Endodermal cell (in vitro differentiated cells): Measurements from ENCODE around the gene XRN2. TPM values are rescaled to one million over a fixed set of nuclear protein-coding genes. Genes with fewer than 3 reads are reported as not detected.

ENCODE experiments used
- DNase-seq: peaks from one replicate; pipeline ENCODE4 v3.0.0-alpha.2; 2017
- H3K27ac ChIP-seq: 2 replicates; pipeline ENCODE4 v1.5.1; 2013; ENCODE audit warnings: mild to moderate bottlenecking, low read depth, low read length, moderate library complexity
- H3K27me3 ChIP-seq: 2 replicates; pipeline ENCODE4 v1.6.1; 2013; ENCODE audit warnings: mild to moderate bottlenecking, low read length, moderate library complexity; ENCODE audit not compliant: insufficient read depth, control insufficient read depth, poor library complexity, severe bottlenecking
- H3K36me3 ChIP-seq: 2 replicates; pipeline ENCODE4 v1.7.0; 2013; ENCODE audit warnings: mild to moderate bottlenecking, low read length, moderate library complexity; ENCODE audit not compliant: control insufficient read depth, insufficient read depth
- H3K4me1 ChIP-seq: one replicate; pipeline ENCODE4 v1.7.0; 2013; ENCODE audit warnings: low read length; ENCODE audit not compliant: control insufficient read depth, insufficient read depth
- H3K4me3 ChIP-seq: 2 replicates; pipeline ENCODE4 v1.5.1; 2013; ENCODE audit warnings: mild to moderate bottlenecking, low read length, moderate library complexity
- H3K9ac ChIP-seq: 2 replicates; pipeline ENCODE4 v1.6.1; 2013; ENCODE audit warnings: mild to moderate bottlenecking, low read length, moderate library complexity; ENCODE audit not compliant: poor library complexity, severe bottlenecking; ENCODE audit errors: extremely low read depth
- H3K9me3 ChIP-seq: 2 replicates; pipeline ENCODE4 v1.6.1; 2013; ENCODE audit warnings: mild to moderate bottlenecking, low read length, moderate library complexity; ENCODE audit not compliant: control insufficient read depth
- H3K27ac Mint-ChIP-seq: 2 replicates; pipeline ENCODE4 v1.8.0; 2020; ENCODE audit warnings: mixed read lengths
- H3K27me3 Mint-ChIP-seq: 2 replicates; pipeline ENCODE4 v1.8.0; 2021; ENCODE audit warnings: mild to moderate bottlenecking, mixed read lengths; ENCODE audit not compliant: insufficient read depth
- H3K36me3 Mint-ChIP-seq: 2 replicates; pipeline ENCODE4 v1.8.0; 2020; ENCODE audit warnings: low read depth, mixed read lengths
- H3K4me1 Mint-ChIP-seq: 2 replicates; pipeline ENCODE4 v1.8.0; 2020; ENCODE audit warnings: mixed read lengths
- H3K4me3 Mint-ChIP-seq: 2 replicates; pipeline ENCODE4 v1.8.0; 2020; ENCODE audit warnings: mild to moderate bottlenecking, moderate library complexity, mixed read lengths
- H3K9me3 Mint-ChIP-seq: 2 replicates; pipeline ENCODE4 v1.8.0; 2020; ENCODE audit warnings: mild to moderate bottlenecking, mixed read lengths
- CTCF ChIP-seq: fragments of 200-600 bp; sonication (generic); conservative IDR thresholded peaks from 2 replicates; pipeline ENCODE4 v1.5.0; 2021; ENCODE audit warnings: antibody characterized with exemption, mild to moderate bottlenecking
- WGBS, 2 experiments: methylation state at CpG; one replicate each; pipeline versions ENCODE4 v1.1.5 to v1.1.7; 2013; ENCODE audit warnings: missing lambda C conversion rate in 2 of 2, mixed read lengths in 1 of 2; ENCODE audit not compliant: insufficient coverage in 1 of 2, insufficient read length in 1 of 2; 5-methylcytosine and 5-hydroxymethylcytosine counted together
- total RNA-seq, 2 donors: library from RNA; stranded (reverse); fragmentation: NEBNext Ultra II Directional in 1 of 2; extraction: Animal tissue kit (Norgen Biotek cat#: 25700) in 1 of 2; gene quantifications; 2 replicates in 1 of 2; 3 replicates in 1 of 2; pipeline ENCODE4 v1.2.1, GENCODE V29; 2021

The XRN2 gene
- total RNA-seq, 2 donors from 2014 or later, result 91.5 to 101 TPM

DNA sequence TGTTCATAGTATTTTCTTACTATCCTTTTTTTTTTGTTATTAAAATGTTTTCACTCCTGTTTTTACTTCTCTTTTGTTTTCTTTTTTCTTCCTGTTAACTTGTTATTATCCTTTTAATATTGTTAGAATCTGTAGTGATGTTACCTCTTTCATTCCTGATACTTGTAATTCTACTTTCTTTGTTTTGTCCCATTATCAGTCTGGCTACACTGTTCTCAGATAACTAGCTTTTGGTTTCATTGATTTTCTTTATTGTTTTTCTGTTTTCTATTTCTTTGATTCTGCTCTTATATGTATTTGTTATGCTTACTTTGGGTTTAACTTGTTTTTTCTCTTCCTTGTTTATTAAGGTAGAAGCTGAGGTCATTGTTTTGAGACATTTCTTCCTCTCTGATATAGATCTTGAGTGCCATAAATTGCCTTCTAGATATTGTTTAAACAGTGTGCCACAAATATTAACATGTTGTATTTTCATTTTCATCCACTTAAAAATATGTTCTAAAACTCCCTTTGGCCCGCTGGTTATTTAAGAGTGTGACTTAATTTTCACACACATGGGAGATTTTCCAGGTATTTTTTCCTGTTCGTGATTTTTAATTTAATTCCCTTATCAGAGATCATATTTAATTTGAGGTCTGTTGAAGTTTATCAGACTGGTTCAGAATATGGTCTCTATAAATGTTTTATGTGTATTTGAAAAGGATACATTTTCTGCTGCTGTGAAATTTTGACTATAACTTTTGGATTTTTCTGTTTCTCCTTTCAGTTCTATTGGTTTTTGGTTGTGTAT is 6.7 kb downstream of the XRN2 start:
- Mint-ChIP-seq H3K27ac (peak overlapping the region; percentile 58), H3K36me3 (peaks cover 24% of the 10 kb centered on the region), H3K27me3 (no peaks in the 10 kb centered on the region), H3K4me1 (peaks cover 20% of the 10 kb centered on the region), H3K4me3 (no peak overlapping the region), H3K9me3 (no peaks in the 10 kb centered on the region)
- WGBS, 2 experiments, result 96 to 100% methylated on average over 1 to 2 of the region's 2 CpGs
- Histone ChIP-seq H3K27me3 (no peaks in the 10 kb centered on the region), H3K9ac (no peak overlapping the region), H3K4me3 (no peak overlapping the region), H3K27ac (no peak overlapping the region), H3K4me1 (no peaks in the 10 kb centered on the region), H3K9me3 (no peaks in the 10 kb centered on the region), H3K36me3 (peaks cover 7% of the 10 kb centered on the region)
- TF ChIP-seq CTCF, result no peak
- DNase-seq, result no peak

GRCh38 chr20:21312813-21313474 is 9.8 kb downstream of the XRN2 start:
- no peaks in the 10 kb centered on the region for H3K9me3 Mint-ChIP-seq
- DNase-seq, result no peak
- peaks cover 20% of the 10 kb centered on the region for H3K36me3 Mint-ChIP-seq
- no peaks in the 10 kb centered on the region for H3K4me1 ChIP-seq
- no peak for TF ChIP-seq CTCF
- no peaks in the 10 kb centered on the region for H3K27me3 ChIP-seq
- peaks cover 7% of the 10 kb centered on the region for H3K36me3 ChIP-seq
- no peak overlapping the region for H3K4me3 ChIP-seq
- 89 to 95% methylated on average over 6 to 10 of the region's 10 CpGs for WGBS, 2 experiments
- H3K27me3 Mint-ChIP-seq, result no peaks in the 10 kb centered on the region
- H3K27ac ChIP-seq, result no peak overlapping the region
- peaks cover 22% of the 10 kb centered on the region for H3K4me1 Mint-ChIP-seq
- H3K4me3 Mint-ChIP-seq, result no peak overlapping the region
- no peak overlapping the region for H3K9ac ChIP-seq
- H3K27ac Mint-ChIP-seq, result no peak overlapping the region
- no peaks in the 10 kb centered on the region for H3K9me3 ChIP-seq

- H3K4me1 Mint-ChIP-seq, result peaks cover 5% of the 10 kb centered on the region
- H3K27ac Mint-ChIP-seq, result peak overlapping the region; percentile 82
- H3K4me3 ChIP-seq, result no peak overlapping the region
- no peaks in the 10 kb centered on the region for H3K27me3 ChIP-seq
- 93 to 100% methylated on average over 1 to 4 of the region's 4 CpGs for WGBS, 2 experiments
- peaks cover 6% of the 10 kb centered on the region for H3K9me3 ChIP-seq
- H3K9me3 Mint-ChIP-seq, result no peaks in the 10 kb centered on the region
- no peaks in the 10 kb centered on the region for H3K27me3 Mint-ChIP-seq
- no peak overlapping the region for H3K27ac ChIP-seq
- H3K9ac ChIP-seq, result no peak overlapping the region
- H3K4me3 Mint-ChIP-seq, result no peak overlapping the region
- H3K36me3 Mint-ChIP-seq, result peaks cover 7% of the 10 kb centered on the region
- no peak for DNase-seq
- no peak for TF ChIP-seq CTCF
- H3K36me3 ChIP-seq, result peaks cover 7% of the 10 kb centered on the region
- H3K4me1 ChIP-seq, result no peaks in the 10 kb centered on the region
Observed at GRCh38 chr20:21315138-21315537, 12.0 kb downstream of the XRN2 start.
